HG02798 (cell line): ENCODE measurements around the gene TKFC.

Experiments
- ATAC-seq: cut with Tn5 transposase; IDR thresholded peaks from one replicate; pipeline ENCODE4 v1.9.1; 2021; ENCODE audit warnings: mild to moderate bottlenecking; ENCODE audit not compliant: unreplicated experiment, poor library complexity

The TKFC gene, protein sequence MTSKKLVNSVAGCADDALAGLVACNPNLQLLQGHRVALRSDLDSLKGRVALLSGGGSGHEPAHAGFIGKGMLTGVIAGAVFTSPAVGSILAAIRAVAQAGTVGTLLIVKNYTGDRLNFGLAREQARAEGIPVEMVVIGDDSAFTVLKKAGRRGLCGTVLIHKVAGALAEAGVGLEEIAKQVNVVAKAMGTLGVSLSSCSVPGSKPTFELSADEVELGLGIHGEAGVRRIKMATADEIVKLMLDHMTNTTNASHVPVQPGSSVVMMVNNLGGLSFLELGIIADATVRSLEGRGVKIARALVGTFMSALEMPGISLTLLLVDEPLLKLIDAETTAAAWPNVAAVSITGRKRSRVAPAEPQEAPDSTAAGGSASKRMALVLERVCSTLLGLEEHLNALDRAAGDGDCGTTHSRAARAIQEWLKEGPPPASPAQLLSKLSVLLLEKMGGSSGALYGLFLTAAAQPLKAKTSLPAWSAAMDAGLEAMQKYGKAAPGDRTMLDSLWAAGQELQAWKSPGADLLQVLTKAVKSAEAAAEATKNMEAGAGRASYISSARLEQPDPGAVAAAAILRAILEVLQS

DNA sequence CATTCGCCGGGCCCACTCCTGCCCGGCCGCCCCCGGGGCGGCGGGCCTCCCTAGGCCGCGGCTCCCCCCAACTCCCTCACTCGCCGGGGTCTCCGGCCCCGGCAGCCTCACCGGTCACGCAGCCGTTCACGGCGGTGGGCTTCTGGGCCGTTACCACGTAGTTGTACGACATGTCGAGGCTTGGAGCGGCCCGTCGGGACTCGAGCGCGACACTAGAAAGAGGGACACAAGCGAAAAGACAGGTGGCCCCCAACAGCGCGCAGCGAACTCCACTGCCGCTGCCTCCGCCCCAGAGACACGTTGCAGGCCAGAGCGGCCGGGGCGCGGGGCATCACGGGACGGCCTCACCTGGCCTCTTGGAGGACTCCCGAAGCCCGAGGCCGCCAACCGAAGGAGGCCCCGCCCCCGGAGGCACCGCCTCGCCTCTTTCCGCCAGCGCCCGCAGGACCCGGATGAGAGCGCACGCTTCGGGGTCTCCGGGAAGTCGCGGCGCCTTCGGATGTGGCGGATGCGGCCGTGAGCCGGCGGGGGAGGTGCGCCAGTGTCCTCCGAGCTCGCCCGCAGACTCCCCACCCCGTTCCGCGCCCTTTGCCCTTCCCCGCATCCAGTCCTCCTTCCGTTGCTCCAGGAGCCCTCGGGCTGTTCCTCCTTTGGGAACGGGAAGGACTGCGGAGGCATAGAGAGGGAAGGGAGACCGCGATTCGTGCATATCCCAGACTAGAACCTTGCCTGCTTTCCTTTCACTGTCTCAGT is at the start of gene TKFC, which contains the start of gene DDB1:
TKFC (plus strand) TSS at position 432 of the 753 bp plus-strand sequence. CDS start 1,501 bp downstream, outside the sequence.
DDB1 (minus strand) TSS at position 309 of the 753 bp plus-strand sequence; CDS start at position 172, 137 bp downstream.
- ATAC-seq: peak; percentile 94

DNA sequence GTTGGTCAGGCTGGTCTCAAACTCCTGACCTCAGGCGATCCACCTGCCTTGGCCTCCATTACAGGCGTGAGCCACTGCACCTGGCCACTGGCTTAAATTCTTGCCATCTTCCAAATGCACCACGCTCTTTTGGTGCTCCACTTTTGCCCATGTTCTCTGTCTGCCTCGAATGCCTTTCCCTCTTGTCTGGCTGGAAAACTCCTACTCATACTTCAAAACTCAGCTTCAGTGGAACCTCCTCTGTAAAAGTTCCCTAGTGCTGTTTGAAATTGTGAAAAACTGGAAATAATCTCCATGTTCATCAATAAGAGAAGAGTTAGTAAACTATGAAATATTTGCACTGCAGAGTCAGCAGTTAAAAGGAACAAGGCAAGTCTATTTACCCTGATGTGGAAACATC is 49.4 kb upstream of the TKFC start:
- no peak for ATAC-seq

DNA sequence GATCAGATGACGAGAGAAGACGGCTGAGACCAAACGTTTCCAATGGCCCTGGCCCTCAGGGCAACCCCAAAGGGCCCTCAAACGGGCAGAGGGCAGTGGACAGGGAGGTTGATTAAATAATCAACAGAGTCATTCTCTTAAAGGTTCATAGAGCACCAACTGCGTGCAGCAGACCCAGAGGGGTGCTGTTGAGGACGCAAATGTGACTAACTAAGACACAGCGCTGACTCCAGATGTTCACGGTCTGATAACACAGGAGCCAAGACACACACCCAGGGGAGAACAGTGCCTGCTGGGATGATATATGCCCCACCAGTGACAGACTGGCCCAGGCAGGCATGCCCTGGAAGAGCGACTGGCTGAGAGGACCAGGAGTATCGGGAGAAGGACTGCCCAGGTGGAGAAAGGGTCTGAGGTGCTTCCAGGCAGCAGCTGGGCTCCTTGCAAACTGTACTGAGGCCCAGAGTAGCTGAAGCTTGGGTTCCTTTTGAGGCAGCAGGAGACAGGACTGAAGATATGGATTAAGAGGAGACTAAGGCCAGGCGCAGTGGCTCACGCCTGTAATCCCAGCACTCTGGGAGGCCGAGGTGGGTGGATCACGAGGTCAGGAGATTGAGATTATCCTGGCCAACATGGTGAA is 45.6 kb upstream of the TKFC start:
- ATAC-seq: no peak

DNA sequence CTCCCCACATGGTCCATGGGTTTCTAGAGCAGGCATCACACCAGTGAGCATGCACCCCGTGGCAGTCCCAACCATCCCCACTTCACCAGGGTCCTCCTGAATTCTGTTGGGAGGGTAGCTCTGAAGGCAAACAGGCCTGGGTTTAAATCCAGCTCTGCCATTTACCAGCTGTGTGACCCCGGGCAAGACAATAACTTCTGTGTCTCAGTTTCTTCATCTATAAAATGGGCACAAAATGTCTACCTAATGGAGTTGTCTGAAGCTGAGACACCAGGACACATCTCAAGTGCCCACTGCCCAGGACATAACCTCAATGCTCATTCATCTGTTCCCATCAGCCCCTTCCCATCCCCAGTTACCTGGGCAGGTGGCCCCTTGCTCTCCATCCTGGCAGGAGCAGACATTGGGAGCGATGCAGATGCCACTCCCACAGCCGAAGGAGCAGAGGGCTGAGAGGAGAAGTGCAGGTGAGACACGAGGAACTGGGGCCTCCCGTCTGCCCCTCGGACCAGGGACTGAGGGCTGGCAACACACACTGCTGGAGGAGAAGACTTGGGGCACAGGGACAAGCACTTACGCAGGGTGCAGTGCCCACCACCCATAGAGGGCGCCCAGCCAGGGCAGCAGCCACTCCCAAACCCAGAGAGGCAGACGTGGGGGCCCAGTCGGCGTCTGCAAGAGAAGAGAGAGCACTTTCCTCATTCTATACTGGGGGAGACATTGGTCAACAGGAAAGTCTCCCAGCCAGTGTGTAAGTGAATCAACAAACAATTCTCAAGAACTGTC is 41.9 kb upstream of the TKFC start:
- no peak for ATAC-seq

DNA sequence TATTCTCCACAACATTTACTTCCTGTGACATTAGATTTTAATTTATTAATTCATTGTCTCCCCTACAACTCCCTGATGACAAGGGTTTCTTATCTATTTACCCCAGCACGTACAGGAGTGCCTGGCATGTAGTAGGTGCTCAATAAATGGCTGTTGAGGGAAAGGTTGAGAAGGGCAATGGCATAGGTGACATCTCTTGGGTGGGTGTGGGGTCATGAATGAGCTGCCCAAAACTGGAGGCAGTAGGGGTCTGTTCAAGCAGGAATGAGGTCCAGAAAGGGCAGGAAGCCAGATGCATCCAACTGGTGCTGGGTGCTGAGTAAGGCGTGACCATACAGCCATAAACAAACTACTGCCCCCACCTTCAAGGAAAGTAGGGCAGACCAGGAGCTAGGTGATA is 40.7 kb upstream of the TKFC start:
- ATAC-seq: no peak

DNA sequence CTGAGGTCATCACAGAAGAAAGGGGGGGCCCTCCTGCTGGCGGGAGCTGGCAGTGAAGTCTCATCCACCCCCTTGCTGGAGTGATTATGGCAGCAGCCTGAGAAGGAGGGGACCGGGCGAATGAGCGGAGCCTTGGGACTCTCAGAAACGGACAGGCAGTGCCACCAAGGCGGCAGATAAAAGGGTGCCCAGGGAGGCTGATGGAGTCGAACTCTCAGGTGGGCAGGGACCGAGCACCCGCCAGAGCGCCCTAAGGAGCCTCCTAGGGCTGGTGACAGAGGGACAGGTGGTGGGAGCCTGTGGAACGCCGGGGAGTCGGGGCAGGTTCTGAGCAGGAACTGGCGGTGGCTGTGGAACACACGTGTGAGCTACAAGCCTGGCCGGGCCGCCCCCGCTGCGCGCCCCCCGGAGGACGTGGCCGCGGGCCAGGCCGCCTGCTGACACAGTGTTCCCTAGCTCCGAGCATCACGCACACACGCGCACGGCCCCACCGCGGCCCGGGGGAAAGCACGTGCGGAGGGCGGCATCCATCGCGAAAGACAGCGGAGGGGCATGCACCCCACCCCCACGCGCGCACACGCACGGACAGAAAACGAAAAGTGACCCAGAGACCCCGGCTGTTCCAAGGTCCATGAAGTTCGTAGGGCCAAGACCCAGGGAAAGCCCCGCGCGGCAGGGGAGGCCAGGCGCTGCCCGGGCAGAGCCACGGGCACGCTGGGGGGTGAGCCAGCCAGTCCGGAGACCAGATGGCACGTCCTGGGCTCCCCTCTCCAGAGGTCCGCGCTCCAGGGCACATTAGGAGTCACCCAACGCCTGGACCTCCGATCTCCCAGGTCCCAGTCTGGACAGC is 38.9 kb upstream of the TKFC start:
- peak; percentile 31 for ATAC-seq

DNA sequence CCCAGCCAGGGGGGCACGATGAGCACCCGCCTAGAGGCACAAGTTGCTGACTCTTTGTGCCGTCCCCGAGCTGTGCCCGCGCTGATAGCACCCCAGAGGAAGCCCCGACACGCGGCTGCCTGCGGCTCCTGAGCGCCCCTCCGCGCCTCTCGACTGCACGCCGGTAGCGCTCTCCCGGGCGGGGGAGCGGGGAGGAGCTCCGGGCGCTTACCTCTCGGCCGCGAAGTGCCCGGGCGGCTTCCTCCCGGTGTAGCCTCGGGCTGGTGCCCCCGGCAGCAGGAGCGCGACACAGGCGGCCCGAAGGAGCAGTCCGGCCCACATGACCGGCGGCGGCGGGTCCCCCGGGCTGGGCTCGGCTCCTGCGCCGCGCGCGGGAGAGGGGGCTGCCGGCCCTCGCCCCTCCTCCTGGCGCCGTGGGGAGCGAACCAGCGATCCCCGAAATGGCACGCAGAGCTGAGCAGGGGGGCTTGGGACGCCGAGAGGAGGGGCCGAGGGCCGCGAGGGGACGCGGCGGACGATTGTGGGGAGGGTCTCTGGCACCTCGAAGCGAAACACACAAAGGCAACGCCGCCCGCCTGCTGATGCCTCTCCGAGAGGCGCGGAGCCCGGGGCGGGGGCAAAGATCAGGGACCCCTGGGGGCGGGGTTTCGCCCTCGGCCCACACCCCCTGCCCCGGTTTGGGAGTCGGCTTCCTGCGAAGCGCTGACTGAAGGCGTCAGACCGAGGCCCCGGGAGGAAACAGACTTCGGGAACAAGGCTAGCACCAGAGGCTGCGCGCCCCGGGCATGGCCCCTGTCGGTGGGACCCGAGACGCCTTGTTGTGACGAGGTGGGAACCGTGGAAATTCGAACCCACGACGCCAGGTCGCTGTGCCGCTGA is 38.1 kb upstream of the TKFC start, which contains the start of gene VWCE:
VWCE (minus strand) TSS at position 600 of the 879 bp plus-strand sequence; CDS start at position 321, 279 bp downstream.
- peak; percentile 69 for ATAC-seq

DNA sequence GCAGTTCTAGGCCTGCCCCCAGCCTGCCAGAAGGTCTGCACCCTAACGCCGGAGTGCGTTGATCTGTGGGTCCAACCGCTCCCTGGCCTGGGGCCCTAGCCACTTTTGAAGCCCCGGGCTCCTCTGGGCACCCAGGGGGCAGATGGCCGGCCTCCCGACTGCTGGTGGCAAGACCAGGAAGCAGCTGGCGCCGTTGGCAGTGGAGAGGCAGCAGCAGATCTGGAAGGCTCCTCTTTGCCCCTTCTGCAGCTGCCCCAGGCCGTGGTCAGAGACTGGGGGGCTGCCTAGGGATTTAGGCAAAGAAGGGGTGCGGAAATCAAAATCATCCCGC is 37.5 kb upstream of the TKFC start:
- ATAC-seq: no peak

DNA sequence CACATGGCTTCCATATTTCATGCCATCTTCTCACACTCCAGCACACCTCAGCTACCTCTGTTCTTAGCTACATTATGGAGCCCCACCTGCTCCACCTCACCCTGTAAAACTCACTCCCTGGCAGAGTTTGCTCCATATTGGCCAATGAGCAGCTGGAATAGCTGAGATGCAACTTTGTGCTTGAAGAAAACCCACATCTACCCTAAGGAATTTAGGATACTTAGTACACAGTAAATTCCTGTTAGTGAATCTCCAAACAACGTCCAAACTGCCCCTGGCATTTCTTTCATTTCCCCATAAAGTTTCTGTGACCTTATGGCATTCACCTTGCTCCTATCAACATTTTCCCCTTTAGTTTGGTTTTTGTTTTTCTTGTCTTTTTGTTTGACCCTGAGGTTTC is 35.7 kb upstream of the TKFC start:
- no peak for ATAC-seq

DNA sequence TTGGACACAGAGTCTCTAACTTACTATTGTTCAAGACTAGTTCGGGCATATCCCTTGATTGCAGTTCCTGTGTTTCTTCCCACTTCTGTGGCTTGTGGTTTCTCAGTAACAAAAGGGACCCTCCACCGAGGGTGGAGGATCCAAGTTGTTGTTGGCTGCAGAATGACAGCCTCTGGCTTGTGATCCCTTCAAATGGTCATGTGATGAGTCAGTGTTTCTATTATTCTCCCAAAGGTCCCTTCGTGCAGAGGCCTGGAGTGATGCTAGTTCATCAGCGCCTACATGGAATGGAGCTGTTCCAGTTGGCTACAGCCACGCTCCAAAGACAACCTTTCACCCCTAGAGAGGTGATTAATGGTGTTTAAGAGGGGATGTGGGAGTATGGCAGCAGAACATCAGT is 35.3 kb upstream of the TKFC start:
- no peak for ATAC-seq

DNA sequence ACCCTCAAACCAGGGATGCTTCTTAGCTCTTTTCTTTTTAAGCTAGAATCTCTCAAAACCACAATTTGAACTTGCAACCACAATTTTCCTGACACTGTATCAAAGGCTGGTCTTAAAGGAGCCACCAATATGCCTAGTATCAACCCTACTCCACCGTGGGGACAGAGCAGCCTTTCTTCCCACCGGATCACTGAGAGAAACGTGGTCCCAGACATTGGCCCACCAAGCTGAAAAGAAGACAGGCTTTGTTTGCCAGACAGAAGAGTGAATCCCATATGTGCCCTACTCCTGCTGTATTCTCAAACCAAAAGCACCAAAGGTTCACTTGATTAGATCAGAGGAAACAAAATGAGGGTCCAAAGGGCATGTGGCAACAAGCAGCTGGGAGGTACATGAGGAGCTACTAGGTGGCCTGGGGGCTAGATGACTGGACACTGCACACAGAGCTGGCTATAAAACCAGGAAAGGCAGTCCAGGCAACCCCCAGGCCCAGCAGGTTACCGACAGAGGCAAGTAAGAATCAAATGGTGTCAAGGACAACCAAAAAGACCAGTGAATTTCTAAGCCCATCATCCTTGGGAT is 34.3 kb upstream of the TKFC start:
- ATAC-seq: no peak

DNA sequence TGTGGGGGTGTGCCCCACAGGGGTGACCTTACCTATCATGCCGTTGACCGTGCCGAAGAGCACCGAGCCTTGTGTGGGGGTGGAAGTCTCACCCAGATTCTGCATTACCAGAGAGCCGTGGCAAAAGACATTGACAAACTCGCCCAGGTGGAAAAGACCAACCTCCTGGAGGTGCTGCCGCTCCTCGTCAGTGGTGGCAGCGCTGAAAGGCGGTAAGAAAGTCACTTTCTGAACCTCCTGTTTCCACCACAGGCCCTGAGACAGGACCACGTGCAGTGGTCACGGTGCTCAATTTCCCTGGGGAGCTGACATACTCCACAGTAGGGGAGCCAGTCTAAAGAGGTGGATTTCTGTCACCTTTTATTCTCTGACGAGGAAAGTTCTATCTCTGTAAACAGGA is 30.5 kb upstream of the TKFC start:
- no peak for ATAC-seq

DNA sequence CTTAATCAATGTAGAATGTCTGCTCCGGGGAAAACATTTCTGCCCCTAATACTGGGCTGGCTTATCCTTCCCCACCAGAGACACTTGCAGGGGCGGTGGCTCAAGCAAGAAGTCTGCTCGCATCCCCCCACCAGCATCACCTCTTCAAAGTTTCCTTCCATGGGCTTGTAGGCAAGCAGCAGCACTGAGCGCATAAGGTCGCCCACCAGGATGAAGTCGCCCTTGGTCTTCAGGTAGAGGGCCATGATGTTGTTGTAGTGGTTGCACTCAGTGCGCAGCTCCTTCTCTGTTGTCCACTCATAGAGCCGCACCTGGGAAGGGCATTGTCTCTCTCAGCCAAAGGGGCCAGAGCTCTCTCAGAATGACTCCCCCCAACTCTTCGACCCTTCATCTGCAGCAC is 29.3 kb upstream of the TKFC start:
- no peak for ATAC-seq

DNA sequence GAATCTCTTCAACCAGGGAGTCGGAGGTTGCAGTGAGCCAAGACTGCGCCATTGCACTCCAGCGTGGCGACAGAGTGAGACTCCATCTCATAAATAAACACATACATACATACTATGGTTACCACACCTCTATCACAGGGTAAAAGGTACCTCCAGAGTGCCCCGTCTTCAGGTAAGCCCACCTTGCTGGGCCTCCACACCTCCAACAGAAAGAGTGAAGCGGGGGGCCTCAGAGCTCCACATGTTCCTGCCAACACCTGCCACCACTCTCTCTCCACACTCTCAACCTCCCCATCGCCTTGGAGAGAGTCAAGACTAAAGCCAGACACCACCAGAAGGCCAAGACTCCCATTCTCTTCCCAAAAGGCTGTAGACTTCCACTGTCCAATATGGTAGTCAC is 27.6 kb upstream of the TKFC start:
- no peak for ATAC-seq

DNA sequence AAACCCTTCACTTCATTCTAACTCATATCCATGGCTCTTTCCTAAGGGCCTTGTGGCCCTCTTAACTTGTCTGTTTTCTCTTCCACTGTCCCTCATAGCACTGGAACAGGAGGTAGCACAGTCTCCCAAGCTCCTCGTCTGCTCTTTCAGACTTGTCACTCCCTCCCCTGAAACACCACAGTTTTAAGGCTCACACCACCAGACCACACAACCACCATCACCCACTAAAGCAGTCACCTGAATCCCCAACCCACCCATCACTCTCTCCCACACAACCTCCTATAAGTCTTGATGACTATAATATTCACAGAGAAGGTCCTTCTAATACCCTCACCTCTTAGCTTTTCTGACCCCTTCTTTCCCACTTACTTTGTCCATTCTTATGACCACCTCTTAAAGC is 26.8 kb upstream of the TKFC start:
- ATAC-seq: no peak

DNA sequence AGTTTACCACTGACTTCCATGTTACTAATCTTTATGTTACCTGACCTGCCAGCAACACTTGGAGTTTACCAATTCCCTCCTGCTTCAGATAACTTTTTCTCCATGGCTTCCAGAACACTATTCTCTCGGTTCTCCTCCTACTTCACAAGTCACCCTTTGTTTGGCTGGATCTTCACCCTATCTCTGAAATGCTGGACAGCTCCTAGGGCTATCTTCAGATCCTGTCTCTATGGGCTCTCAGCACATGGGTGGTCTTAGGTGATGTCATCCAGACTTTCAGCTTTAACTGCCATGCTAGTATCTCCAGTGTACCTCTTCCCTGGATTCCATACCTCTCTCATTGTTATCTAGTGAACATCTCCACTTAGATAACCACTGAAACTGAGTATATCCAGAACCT is 25.7 kb upstream of the TKFC start:
- no peak for ATAC-seq

DNA sequence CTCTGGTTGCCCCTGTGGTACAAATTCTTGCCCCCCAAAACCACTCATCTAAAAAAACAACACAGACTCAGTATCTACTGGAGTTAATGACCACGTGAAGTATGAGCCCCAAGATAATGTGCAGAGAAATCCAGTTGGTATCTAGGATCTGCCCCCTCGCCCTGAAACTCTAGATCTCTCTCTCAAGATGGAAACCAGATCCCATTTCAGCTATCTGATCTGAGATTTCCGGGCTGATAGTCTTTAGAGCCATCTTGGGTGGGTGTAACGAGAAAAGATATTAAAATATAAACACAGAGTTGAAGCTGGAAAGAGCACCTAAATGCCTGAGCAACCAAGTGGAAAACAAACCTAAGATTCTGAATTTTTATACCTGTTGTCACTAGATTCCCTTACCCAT is 23.9 kb upstream of the TKFC start:
- no peak for ATAC-seq

DNA sequence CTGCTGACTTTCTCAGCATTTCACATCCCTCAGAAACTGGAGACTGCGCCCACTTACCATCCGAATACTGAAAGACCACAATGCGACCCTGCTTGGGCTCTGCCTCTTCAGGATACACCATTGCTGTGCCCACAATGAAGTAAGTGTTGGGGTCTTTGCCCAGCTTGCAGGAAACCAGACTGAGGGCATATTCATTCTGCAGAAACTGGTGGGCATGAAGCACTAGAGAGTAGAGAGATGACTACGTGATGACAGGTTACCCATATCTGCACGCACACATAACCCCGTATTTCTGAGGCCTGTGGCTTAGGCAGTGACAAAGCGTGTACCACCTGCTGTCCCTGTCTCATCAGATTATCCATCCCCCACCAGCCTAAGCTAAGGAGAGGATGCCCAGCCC is 23.3 kb upstream of the TKFC start:
- ATAC-seq: no peak
